ENCODE data around the gene MED13L.

MED13L gene

DNA sequence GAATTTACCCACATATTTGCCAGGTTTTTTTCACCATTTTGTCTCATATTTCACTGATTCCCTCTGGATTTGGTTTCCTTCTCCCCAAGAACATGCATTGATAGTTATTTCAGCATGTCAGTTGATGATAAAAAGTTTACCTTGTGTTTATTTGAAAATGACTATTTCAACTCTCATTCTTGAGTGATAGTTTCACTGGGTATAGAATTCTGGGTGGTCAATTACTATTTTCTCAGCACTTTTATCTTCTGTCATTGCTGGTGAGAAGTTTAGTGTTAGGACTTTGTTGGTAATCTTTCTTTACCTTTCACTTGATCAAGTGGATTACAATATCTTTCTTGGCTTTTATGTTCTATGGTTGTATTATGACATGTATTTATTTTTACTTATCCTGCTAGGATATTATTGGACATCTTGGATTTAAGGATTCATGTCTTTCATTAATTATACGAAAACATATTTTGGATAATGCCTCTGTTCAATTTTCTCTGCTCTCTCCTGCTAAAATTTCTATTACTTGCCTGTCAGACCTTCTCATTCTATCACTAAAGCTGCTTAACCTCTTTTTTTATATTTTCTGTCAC, 338.6 kb downstream of the MED13L start:
- H3K4me3 ChIP-seq (replicated peaks; ENCODE audit: low read depth, low read length), result no peak overlapping the region
- TF ChIP-seq, protein P1, sequence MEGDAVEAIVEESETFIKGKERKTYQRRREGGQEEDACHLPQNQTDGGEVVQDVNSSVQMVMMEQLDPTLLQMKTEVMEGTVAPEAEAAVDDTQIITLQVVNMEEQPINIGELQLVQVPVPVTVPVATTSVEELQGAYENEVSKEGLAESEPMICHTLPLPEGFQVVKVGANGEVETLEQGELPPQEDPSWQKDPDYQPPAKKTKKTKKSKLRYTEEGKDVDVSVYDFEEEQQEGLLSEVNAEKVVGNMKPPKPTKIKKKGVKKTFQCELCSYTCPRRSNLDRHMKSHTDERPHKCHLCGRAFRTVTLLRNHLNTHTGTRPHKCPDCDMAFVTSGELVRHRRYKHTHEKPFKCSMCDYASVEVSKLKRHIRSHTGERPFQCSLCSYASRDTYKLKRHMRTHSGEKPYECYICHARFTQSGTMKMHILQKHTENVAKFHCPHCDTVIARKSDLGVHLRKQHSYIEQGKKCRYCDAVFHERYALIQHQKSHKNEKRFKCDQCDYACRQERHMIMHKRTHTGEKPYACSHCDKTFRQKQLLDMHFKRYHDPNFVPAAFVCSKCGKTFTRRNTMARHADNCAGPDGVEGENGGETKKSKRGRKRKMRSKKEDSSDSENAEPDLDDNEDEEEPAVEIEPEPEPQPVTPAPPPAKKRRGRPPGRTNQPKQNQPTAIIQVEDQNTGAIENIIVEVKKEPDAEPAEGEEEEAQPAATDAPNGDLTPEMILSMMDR (IDR thresholded peaks at IDR 0.05; ENCODE audit: low read depth, low read length, missing control alignments), result no peak
- no peak for DNase-seq (ENCODE audit: extremely low read depth, low read depth)

DNA sequence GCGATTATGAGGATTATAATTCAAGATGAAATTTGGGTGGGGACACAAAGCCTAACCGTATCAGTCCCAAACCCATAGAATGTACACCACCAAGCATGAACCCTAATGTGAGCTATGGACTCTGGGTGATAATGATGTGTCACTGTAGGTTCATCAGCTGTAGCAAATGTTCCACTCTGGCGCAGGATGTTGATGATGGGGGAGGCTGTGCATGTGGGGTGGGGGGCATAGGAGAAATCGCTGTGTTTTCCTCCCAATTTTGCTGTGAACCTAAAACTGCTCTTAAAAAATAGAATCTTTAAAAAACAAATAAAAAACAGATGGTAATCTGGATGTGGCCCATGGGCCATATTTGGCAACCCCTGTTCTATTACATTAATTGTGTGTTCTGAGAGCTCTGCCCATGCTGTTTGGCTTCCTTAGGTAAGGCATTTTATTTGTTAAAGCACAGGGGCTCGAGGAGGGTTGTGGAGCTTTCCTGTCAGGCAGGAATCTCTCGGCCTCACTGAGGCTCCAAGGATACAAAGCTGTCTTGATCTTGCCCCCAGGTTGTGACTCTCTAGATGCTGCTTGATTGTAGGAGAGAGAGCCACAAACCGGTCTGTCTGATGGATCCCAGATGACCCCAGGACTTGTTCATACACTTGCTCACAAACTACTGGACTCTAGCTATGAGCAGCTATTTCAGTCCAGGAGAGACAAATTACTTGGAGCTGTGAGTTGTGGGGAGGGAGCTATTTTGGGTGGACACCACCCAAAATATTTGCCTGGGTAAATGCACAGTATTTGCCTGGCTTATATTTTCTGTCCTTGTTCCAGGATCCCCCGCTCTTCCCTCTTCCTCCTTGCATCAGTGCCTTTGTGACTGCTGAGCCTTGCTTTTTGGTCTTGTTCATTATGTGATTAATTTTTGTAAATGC, 340.2 kb downstream of the MED13L start:
- no peak for DNase-seq (ENCODE audit: extremely low read depth, low read depth)
- no peak overlapping the region for H3K4me3 ChIP-seq (replicated peaks; ENCODE audit: low read depth, low read length)
- TF ChIP-seq, protein P1 (IDR thresholded peaks at IDR 0.05; ENCODE audit: low read depth, low read length, missing control alignments), result no peak

DNA sequence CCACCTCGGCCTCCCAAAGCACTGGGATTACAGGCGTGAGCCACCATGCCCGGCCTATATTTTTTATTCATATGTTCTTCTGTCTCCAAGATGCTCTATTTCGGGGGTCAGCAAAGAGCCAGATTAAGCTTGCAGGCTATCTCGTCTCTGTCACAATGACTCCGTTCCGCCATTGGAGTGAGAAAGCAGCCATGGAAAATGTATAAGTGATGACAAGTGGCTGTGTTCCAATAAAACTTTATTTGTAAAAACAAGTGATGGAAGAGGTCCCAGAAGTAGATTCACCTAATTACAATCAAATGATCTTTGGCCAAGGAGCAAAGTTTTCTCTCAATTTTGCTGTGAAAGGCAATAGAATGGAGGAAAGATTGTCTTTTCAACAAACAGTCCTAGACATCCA, 342.6 kb downstream of the MED13L start:
- H3K4me3 ChIP-seq (replicated peaks; ENCODE audit: low read depth, low read length), result no peak overlapping the region
- TF ChIP-seq, protein P1 (IDR thresholded peaks at IDR 0.05; ENCODE audit: low read depth, low read length, missing control alignments), result no peak
- DNase-seq (ENCODE audit: extremely low read depth, low read depth), result no peak

DNA sequence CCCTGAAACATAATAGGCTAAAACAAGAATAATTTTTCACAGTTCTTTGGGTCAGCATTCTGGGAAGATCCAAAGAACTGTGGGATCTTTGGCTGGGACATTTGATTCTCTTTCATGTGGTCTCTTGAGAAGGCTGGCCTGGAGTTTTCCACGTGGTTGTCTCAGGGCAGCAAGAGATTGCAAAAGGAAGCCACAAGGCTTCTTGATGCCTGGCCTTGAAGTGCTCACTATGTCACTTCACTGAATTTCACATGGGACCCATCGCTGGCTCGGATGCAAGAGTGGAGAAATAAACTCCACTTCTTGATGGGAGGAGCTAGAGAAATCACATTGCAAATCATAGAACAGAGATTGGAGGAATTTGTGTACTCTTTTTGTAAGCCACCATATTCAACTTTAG, 343.4 kb downstream of the MED13L start:
- no peak overlapping the region for H3K4me3 ChIP-seq (replicated peaks; ENCODE audit: low read depth, low read length)

DNA sequence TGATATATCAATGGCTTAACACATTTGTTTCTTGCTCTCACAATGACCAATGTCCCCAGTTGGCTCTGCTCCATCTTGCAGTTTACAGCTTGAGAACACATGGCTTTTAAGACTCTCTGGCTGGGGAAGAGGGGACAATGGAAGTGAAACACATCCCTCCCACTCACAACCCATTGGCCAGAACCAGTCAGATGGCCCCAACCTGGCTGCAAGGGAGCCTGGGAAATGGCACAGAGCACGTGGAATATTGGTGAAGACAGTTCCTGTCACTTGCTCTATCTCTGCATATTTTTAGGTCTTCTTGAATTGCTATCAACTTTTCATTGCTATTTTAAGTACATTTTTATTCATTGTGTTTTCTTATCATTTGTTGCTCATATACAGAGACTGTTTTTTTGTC, 345.4 kb downstream of the MED13L start:
- no peak for DNase-seq (ENCODE audit: extremely low read depth, low read depth)
- TF ChIP-seq, protein P1 (IDR thresholded peaks at IDR 0.05; ENCODE audit: low read depth, low read length, missing control alignments), result no peak
- H3K4me3 ChIP-seq (replicated peaks; ENCODE audit: low read depth, low read length), result no peak overlapping the region

More for the DNA sequence above, 343.4 kb downstream of the MED13L start:
- TF ChIP-seq, protein P1 (IDR thresholded peaks at IDR 0.05; ENCODE audit: low read depth, low read length, missing control alignments), result no peak
- no peak for DNase-seq (ENCODE audit: extremely low read depth, low read depth)

DNA sequence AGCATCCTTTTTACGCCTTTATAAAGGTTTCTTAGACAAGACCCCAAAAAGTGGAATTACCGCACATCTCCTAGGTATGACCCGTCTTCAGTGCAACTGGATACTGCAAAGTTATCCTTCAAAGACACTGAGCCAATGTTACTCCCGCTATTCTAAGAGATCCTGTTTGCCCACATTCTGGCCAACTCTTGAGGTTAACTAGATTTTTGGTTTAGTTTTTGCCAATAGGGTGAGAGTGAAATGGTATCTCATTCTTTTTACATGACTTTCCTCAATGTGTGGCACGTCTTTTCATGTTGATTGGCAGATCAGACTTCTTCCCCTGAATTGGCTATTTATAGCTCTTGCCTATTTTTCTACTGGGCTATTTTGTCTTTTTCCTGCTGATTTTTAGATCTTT, 347.2 kb downstream of the MED13L start:
- no peak for DNase-seq (ENCODE audit: extremely low read depth, low read depth)
- H3K4me3 ChIP-seq (replicated peaks; ENCODE audit: low read depth, low read length), result no peak overlapping the region
- TF ChIP-seq, protein P1 (IDR thresholded peaks at IDR 0.05; ENCODE audit: low read depth, low read length, missing control alignments), result no peak
